SJSA1 (cell line): ENCODE results near the gene ZNF830. TPM values are rescaled to one million over a fixed set of nuclear protein-coding genes. Genes with fewer than 3 reads are reported as not detected.
A peak's percentile ranks its signal among the peaks of the same experiment; 100 is the strongest.

Experiments
- DNase-seq, 2 experiments: peaks; one replicate each; pipeline ENCODE4 v3.0.0-alpha.2; 2015 to 2020; ENCODE audit warnings: low spot score in 2 of 2, low read depth in 1 of 2
- H3K27ac ChIP-seq: fragments of 250-450 bp; sonication (Bioruptor Pico); 2 replicates; pipeline ENCODE4 v1.5.1; 2020; ENCODE audit warnings: mild to moderate bottlenecking, moderate library complexity
- H3K27me3 ChIP-seq: fragments of 250-450 bp; sonication (Bioruptor Pico); replicated peaks from 2 replicates; pipeline ENCODE4 v1.5.1; 2020; ENCODE audit warnings: mild to moderate bottlenecking, moderate library complexity
- H3K36me3 ChIP-seq: fragments of 250-450 bp; sonication (Bioruptor Pico); 2 replicates; pipeline ENCODE4 v1.5.1; 2020; ENCODE audit warnings: mild to moderate bottlenecking
- H3K4me1 ChIP-seq: fragments of 250-450 bp; sonication (Bioruptor Pico); replicated peaks from 2 replicates; pipeline ENCODE4 v1.6.1; 2021; ENCODE audit warnings: mild to moderate bottlenecking
- H3K4me3 ChIP-seq: fragments of 250-450 bp; sonication (Bioruptor Pico); 2 replicates; pipeline ENCODE4 v1.5.1; 2020; ENCODE audit warnings: mild to moderate bottlenecking
- H3K9me3 ChIP-seq: fragments of 250-450 bp; sonication (Bioruptor Pico); replicated peaks from 2 replicates; pipeline ENCODE4 v1.5.1; 2020; ENCODE audit warnings: mild to moderate bottlenecking
- total RNA-seq: library from RNA; depleted of rRNA; stranded (reverse); fragments of >200 nt; shearing (Covaris generic); gene quantifications from 2 replicates; pipeline ENCODE4 v1.2.3, GENCODE V29; 2014

Gene ZNF830
- total RNA-seq, 1 experiment from 2014 or later, result 21.2 TPM

DNA sequence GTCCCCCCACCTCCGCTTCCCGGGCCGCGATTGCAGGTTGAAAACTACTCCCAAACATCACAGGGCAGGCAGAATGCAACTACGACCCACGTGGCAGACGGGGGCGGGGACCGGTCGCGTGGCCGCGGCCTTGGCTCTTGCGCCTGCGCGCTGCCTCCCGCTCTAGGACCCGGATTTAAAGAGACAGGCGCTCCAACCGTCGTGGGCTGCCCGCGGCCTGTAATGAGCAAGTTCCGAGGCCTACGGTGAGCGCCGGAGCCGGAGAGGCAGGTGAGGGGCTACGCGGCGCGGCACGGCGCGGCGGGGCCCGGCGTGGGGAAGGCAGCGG, 19.0 kb downstream of the ZNF830 start, which contains the start of gene LIG3:
Gene LIG3, plus strand, starts transcription at position 160 of the 328 bp plus-strand sequence. CDS start 2,494 bp downstream, outside the sequence.
- H3K27ac ChIP-seq, result peak within 1 kb of the TSS; percentile 95
- peak; percentile 87 to 92 for DNase-seq
- no peaks in the 10 kb centered on the region for H3K9me3 ChIP-seq
- peak within 1 kb of the TSS; percentile 97 for H3K4me3 ChIP-seq
- H3K27me3 ChIP-seq, result no peaks in the 10 kb centered on the region
- H3K4me1 ChIP-seq, result peaks cover 13% of the 10 kb centered on the region
- H3K36me3 ChIP-seq, result peaks cover 15% of the 10 kb centered on the region

DNA sequence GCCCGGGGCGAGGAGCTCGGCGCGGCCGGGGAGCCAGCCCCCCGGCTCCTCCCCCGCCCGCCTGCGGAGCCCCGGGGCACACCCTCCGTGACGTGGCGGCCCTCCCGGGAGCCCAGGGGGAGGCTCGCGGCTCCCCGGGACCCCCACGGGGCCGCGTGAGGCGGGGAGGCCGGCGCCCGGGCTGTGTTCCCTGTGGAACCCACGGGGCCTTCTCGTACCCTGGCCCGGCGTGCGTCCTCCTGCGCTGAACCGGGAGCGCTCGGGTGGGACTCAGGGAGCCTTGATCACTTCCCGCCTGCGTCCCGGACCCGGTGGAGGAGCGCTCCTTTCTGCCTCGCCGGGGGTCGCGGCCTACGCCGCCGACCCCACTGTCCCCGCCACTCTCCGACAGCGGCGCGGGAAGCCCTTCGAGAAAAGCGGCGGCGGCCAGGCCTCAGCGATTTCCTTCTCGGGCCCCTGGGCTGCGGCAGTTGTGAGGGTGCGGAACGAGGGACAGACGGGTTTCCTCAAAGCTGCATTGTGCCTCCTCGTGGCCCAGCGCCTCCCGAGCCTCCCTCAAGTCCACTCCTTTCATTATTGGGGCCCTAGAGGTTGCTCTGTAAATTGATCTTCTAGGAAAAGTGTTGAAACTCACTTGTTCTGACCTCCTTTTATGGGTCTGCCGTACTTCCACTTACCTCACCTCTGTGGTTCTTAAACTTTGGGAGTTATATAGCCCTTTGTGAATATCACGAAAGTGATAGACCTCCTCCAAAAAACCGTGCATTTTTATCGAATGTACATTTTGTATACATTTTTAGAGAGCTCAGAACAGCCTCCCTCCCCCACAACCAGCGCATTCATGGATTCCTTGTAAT, 19.6 kb downstream of the ZNF830 start:
- peaks cover 18% of the 10 kb centered on the region for H3K36me3 ChIP-seq
- DNase-seq, result peak; percentile 69 to 89
- peaks cover 13% of the 10 kb centered on the region for H3K4me1 ChIP-seq
- peak overlapping the region; percentile 97 for H3K4me3 ChIP-seq
- peak overlapping the region; percentile 95 for H3K27ac ChIP-seq
- H3K27me3 ChIP-seq, result no peaks in the 10 kb centered on the region
- no peaks in the 10 kb centered on the region for H3K9me3 ChIP-seq

DNA sequence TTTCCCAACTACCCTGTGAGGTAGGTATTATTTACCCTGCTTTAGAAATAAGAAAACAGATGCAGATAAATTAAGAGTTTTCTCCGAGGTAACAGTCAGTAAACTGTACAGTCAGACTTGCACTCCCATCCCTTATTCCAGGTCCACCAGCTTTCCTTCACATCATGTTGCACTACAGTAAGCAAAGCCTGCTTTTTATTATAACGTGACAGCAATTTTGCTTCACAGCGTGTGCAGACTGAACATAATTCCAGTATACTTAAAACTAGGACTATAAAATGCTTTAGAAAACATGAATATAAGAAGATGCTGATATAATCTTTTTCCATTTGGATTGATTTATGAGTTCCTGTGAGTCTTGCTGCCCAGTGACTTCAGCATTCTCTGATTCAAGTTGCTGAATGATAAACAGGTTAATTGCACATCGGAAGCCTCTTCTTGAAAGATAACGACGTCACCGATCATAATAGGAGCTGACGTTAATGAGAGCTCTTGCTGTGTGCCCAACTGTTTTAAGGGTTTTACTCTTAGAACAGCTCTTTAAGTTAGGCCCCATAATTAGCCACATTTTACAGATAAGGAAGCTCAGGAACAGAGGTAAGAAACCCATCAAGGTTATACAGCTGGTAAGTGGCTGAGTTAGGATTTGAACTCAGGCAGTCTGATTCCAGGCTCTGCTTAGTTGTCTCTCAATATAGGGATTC, 20.4 kb downstream of the ZNF830 start:
- no peaks in the 10 kb centered on the region for H3K27me3 ChIP-seq

DNA sequence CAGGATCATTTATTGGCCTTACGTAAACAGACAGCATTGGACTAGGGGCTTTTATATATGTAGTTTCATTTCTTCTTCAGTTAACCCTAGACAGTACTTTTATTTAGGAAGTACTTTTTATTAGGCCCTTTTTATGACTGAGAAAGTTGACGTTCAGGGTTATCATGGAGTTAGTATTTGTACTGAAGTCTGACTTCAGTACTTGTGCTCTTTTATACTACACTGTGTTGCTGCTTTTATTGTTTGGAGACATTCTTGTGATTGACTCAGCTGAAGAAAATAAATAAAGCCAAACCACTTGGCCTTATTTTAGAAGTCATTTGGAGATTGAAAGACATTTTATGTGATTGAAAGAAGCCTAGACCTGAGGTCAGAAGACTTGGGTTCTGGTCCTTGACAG, 25.9 kb downstream of the ZNF830 start:
- no peaks in the 10 kb centered on the region for H3K9me3 ChIP-seq
- H3K27me3 ChIP-seq, result no peaks in the 10 kb centered on the region
- peaks cover 13% of the 10 kb centered on the region for H3K4me1 ChIP-seq
- H3K36me3 ChIP-seq, result peaks cover 59% of the 10 kb centered on the region
- H3K27ac ChIP-seq, result no peak overlapping the region; the same call in 1 of the 2 replicates
- H3K4me3 ChIP-seq, result no peak overlapping the region
- peak in 1 of 2 experiments; percentile 54 for DNase-seq

More for the DNA sequence above, 20.4 kb downstream of the ZNF830 start:
- Histone ChIP-seq H3K4me3 (peak overlapping the region; percentile 97), H3K27ac (peak overlapping the region; percentile 95), H3K9me3 (no peaks in the 10 kb centered on the region), H3K4me1 (peaks cover 14% of the 10 kb centered on the region), H3K36me3 (peaks cover 24% of the 10 kb centered on the region)
- no peak for DNase-seq

DNA sequence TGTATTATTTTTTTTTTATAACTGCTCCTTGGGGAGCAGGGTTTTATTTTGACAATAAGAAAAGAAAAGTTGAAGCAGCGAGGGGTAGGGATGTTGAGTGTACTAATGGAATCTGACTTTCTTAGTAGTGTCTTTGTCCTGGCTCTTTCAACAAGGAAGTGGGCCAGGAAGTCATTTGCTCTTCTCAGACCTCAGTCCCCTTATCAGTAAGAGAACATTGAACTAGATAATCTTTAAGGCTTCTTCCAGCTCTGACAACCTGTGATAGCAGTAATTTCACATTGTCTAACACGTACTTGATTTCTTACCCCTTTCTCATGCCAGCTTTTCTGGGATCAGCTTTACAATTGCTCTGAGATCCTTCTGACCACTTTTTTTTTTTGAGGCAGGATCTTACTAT, 27.3 kb downstream of the ZNF830 start:
- DNase-seq, result no peak
- no peaks in the 10 kb centered on the region for H3K27me3 ChIP-seq
- peaks cover 13% of the 10 kb centered on the region for H3K4me1 ChIP-seq
- H3K9me3 ChIP-seq, result no peaks in the 10 kb centered on the region
- no peak overlapping the region for H3K27ac ChIP-seq
- H3K36me3 ChIP-seq, result peaks cover 67% of the 10 kb centered on the region
- no peak overlapping the region for H3K4me3 ChIP-seq

DNA sequence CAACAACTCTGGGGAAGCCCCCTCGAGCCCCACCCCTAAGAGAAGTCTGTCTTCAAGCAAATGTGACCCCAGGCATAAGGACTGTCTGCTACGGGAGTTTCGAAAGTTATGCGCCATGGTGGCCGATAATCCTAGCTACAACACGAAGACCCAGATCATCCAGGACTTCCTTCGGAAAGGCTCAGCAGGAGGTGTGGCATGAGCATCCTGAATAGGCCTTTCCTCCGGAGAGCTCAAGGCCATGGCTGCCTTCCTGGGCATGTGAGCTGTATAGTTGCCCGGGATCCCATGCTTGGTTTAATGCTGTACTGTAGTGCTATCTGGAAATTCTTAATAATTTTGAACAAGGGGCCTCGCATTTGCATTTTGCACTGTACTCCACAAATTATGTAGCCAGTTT, 28.1 kb downstream of the ZNF830 start:
- peaks cover 13% of the 10 kb centered on the region for H3K4me1 ChIP-seq
- DNase-seq, result no peak
- H3K4me3 ChIP-seq, result no peak overlapping the region
- no peaks in the 10 kb centered on the region for H3K9me3 ChIP-seq
- peaks cover 71% of the 10 kb centered on the region for H3K36me3 ChIP-seq
- no peak overlapping the region for H3K27ac ChIP-seq
- H3K27me3 ChIP-seq, result no peaks in the 10 kb centered on the region

DNA sequence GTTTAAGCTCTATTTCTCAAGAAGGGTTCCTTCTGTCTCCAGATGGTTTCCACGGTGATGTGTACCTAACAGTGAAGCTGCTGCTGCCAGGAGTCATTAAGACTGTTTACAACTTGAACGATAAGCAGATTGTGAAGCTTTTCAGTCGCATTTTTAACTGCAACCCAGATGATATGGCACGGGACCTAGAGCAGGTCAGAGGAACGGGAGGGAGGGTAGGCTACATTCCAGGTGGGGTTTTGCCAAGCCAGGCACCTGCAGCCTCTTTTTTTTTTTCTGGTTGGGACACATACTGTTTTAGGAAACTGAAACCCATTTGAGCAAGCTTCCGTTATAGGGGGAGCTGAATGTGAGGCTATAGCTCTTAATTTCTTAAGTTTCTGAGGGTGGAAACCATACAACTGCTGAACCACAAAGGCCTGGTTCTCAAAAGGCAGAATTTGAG, 29.6 kb downstream of the ZNF830 start:
- Histone ChIP-seq H3K4me3 (no peak overlapping the region), H3K27ac (no peak overlapping the region), H3K4me1 (peaks cover 13% of the 10 kb centered on the region), H3K36me3 (peaks cover 81% of the 10 kb centered on the region), H3K9me3 (no peaks in the 10 kb centered on the region), H3K27me3 (no peaks in the 10 kb centered on the region)
- no peak for DNase-seq

DNA sequence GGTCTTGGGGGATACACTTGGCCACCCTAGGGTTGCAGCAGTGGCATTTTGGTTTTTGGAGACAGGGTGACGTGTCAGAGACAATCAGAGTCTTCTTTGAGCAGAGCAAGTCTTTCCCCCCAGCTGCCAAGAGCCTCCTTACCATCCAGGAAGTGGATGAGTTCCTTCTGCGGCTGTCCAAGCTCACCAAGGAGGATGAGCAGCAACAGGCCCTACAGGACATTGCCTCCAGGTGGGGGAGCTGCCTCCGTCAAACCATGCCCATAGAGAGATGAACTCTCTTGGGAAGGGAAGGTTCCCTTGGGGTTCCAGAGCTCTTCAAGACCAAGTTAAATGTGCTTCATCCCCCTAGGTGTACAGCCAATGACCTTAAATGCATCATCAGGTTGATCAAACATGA, 30.3 kb downstream of the ZNF830 start:
- Histone ChIP-seq H3K27ac (no peak overlapping the region), H3K27me3 (no peaks in the 10 kb centered on the region), H3K4me1 (peaks cover 13% of the 10 kb centered on the region), H3K4me3 (no peak overlapping the region), H3K9me3 (no peaks in the 10 kb centered on the region), H3K36me3 (peaks cover 80% of the 10 kb centered on the region)
- no peak for DNase-seq

DNA sequence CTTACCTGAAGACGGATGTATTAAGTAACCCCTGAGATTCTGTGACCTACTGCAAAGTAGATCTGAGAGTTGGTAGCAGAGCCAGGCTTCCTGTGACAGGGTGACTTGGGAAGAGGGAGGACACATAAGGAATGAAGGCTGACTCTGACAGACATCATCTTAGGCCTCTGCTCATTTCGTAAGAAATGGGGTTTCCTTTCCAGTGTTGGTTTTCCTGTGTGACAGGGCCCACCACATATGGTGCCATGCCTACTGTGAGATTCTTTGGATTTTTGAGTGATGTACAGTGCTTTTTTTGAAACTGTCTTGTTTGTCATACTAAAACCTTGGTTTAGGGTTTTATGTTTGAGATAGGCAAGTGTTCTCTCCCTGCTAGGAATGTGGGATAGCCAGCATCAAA, 31.7 kb downstream of the ZNF830 start:
- Histone ChIP-seq H3K9me3 (no peaks in the 10 kb centered on the region), H3K4me1 (no peaks in the 10 kb centered on the region), H3K36me3 (peaks cover 85% of the 10 kb centered on the region), H3K27ac (no peak overlapping the region), H3K27me3 (no peaks in the 10 kb centered on the region), H3K4me3 (no peak overlapping the region)
- DNase-seq, result no peak

DNA sequence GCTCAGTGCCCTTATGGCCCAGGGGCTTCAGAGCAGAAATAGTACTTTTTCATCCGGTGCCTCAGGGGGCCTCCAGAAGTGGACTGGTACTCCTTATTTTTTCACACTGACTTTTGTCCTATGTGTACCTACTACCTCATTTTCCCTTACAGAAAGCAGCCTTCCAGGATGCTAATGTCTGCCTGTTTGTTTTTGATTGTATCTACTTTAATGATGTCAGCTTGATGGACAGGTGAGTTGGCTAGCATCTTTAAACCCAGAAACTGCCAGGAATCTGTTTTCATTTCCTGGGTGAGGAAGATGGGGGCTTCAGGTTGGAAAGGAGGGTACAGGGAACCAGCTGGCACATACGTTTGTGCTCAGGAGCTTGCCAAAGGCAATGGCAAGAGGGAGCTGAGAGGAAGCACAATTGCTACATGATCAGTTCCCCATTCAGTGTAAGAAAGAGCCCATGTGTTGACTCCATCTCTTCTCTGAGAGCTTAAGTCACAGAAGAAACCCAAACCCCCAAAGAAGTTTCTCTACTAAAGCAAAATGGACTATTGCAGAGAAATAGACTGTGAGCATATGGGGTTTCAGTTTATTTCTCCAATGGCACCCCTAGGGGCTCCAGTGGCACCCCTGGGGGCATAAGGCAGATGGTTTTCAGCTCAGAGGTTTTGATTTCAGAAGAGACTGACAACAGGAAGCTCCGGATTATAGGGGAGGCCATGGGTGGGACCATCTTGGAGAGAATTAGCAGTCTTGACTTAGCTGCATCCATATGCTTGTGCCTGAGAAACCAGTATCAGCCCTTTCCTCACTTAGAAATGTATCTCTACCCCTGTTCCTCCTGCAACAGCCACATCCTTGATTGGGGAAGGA, 35.3 kb downstream of the ZNF830 start:
- Histone ChIP-seq H3K4me3 (no peak overlapping the region), H3K9me3 (no peaks in the 10 kb centered on the region), H3K4me1 (no peaks in the 10 kb centered on the region), H3K27ac (no peak overlapping the region), H3K27me3 (no peaks in the 10 kb centered on the region), H3K36me3 (peaks cover 82% of the 10 kb centered on the region)
- no peak for DNase-seq

DNA sequence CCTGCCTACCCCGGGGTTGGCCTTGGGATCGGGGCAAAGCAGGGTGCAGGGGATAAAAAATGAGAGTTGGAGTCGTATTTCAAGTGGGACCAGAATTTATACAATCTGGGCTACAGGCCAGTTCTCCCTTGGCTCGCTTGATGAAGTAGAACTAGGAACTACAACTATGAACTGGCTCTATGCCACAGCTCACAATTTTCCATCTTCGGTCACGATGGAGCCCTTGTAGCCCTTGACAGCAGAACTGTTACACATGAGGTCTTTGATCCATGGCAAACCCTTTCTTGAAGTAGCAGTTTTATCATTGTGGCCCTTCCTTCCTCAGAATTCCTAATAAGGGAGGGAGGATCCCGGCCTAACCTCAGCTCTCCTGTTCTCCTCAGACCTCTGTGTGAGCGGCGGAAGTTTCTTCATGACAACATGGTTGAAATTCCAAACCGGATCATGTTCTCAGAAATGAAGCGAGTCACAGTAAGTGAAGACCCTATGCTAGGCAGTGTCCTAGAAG, 36.1 kb downstream of the ZNF830 start:
- Histone ChIP-seq H3K36me3 (peaks cover 82% of the 10 kb centered on the region), H3K4me3 (no peak overlapping the region), H3K4me1 (no peaks in the 10 kb centered on the region), H3K9me3 (no peaks in the 10 kb centered on the region), H3K27ac (no peak overlapping the region), H3K27me3 (no peaks in the 10 kb centered on the region)
- no peak for DNase-seq

DNA sequence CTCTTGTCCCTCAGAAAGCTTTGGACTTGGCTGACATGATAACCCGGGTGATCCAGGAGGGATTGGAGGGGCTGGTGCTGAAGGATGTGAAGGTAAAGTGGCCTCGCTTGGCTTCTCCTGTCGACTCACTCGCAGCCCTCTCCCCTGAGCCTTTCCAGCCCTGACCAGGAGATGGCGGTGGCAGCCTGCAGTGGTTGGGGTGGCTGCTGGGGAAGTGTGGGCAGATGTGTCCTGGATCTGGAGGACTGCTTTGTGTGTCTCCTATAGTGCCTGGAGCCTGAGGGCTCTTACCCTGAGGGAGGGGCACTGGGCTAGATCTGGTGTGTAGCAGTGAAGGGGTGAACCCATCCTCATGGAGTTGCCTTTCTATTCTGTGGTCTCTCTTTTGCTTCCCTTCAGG, 36.9 kb downstream of the ZNF830 start:
- H3K9me3 ChIP-seq, result no peaks in the 10 kb centered on the region
- no peaks in the 10 kb centered on the region for H3K4me1 ChIP-seq
- no peak overlapping the region for H3K27ac ChIP-seq
- DNase-seq, result peak; percentile 56 to 75
- peaks cover 77% of the 10 kb centered on the region for H3K36me3 ChIP-seq
- H3K27me3 ChIP-seq, result no peaks in the 10 kb centered on the region
- H3K4me3 ChIP-seq, result no peak overlapping the region

DNA sequence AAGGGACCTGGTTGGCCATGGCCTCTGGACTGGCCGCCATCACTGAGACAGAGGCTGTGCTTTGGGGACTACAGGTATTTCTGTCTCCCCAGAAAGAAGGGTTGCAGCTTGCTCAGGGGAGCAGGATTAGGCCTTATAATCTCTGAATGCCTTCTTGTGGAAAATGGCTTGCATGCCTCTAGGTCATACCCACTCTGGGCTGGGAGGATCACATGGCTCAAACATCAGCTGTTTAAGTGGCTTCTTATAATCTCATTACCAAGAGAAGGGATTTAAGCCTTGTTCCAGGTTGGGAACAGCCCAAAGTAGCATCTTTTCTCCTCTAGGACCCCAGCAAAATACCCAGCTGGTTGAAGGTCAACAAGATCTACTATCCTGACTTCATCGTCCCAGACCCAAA, 38.1 kb downstream of the ZNF830 start:
- DNase-seq, result no peak
- Histone ChIP-seq H3K9me3 (no peaks in the 10 kb centered on the region), H3K36me3 (peaks cover 72% of the 10 kb centered on the region), H3K4me3 (no peak overlapping the region), H3K27me3 (no peaks in the 10 kb centered on the region), H3K4me1 (no peaks in the 10 kb centered on the region), H3K27ac (no peak overlapping the region)
